Subcutaneous abdominal adipose tissue (tissue), 5 donors: ENCODE data around the gene PSMG4.

Experiments used
- H3K27ac ChIP-seq: one replicate; pipeline ENCODE4 v1.7.0; 2013; ENCODE audit warnings: low read depth, mild to moderate bottlenecking, inconsistent platforms, low read length, moderate library complexity
- H3K27me3 ChIP-seq, 5 donors: one replicate each; pipeline ENCODE4 v1.7.0; 2013; ENCODE audit warnings: low read length in 5 of 5, inconsistent platforms in 1 of 5; ENCODE audit not compliant: control insufficient read depth in 5 of 5, insufficient read depth in 4 of 5
- H3K36me3 ChIP-seq, 5 donors: one replicate each; pipeline ENCODE4 v1.7.0; 2013; ENCODE audit warnings: low read length in 5 of 5; ENCODE audit not compliant: control insufficient read depth in 5 of 5, insufficient read depth in 5 of 5
- H3K4me1 ChIP-seq, 5 donors: one replicate each; pipeline ENCODE4 v1.7.0; 2013; ENCODE audit warnings: low read length in 5 of 5, mild to moderate bottlenecking in 3 of 5, moderate library complexity in 1 of 5; ENCODE audit not compliant: control insufficient read depth in 5 of 5, insufficient read depth in 5 of 5
- H3K4me3 ChIP-seq, 5 donors: one replicate each; pipeline ENCODE4 v1.7.0; 2013; ENCODE audit warnings: low read length in 5 of 5, low read depth in 1 of 5
- H3K9ac ChIP-seq, 5 donors: one replicate each; pipeline ENCODE4 v1.7.0; 2013; ENCODE audit warnings: low read length in 5 of 5, mild to moderate bottlenecking in 4 of 5, moderate library complexity in 3 of 5
- H3K9me3 ChIP-seq, 5 donors: one replicate each; pipeline ENCODE4 v1.7.0; 2013; ENCODE audit warnings: low read length in 5 of 5; ENCODE audit not compliant: control insufficient read depth in 5 of 5
- donor health status: healthy.
- donor health status: healthy.
- donor health status: healthy.
- donor health status: healthy.
- donor health status: healthy.

The PSMG4 gene

DNA sequence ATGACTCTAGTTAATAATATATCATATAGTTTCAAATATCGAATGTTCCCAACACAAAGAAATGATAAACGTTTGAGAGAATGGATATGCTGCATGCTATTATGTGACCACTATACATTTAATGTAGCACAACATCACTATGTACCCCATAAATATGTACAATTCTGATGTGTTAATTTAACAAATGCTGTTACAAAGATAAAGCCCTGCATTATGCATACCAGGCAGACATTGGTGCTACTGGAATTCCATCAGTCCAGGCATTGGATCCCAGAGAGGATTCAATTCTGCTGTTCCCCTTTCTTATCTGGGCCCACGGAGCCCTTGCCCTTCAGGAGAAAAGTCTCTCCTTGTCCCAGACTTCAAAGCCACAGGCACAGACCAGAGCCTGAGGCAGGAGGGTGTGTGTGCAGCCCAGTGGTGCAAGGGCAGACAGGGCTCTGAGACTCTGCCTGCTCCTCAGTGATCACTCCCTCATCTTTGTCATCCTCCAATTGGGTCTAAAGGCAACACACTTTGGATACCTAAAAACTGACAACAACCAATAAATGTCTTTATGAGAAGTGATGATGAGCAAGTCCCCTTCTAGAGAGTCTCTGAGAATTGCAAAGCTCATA, 45.2 kb downstream of the PSMG4 start:
- H3K36me3 ChIP-seq: peaks cover 4 to 22% (median 11%) of the 10 kb centered on the region in 5 donors
- H3K27ac ChIP-seq: no peak overlapping the region
- no peak overlapping the region for H3K4me3 ChIP-seq
- no peaks in the 10 kb centered on the region for H3K4me1 ChIP-seq
- H3K9me3 ChIP-seq: no peaks in the 10 kb centered on the region
- H3K27me3 ChIP-seq: no peaks in the 10 kb centered on the region
- H3K9ac ChIP-seq: no peak overlapping the region

GRCh38 chr6:3304500-3305215, 45.9 kb downstream of the PSMG4 start:
- H3K4me3 ChIP-seq: no peak overlapping the region

GRCh38 chr6:3305216-3305565, 46.4 kb downstream of the PSMG4 start:
- H3K4me1 ChIP-seq: no peaks in the 10 kb centered on the region
- no peak overlapping the region for H3K9ac ChIP-seq
- no peak overlapping the region for H3K4me3 ChIP-seq
- H3K9me3 ChIP-seq: no peaks in the 10 kb centered on the region
- no peak overlapping the region for H3K27ac ChIP-seq
- H3K27me3 ChIP-seq: no peaks in the 10 kb centered on the region
- H3K36me3 ChIP-seq: peaks cover 4 to 22% (median 11%) of the 10 kb centered on the region in 5 donors

More at GRCh38 chr6:3304500-3305215, 45.9 kb downstream of the PSMG4 start:
- Histone ChIP-seq H3K27me3 (no peaks in the 10 kb centered on the region), H3K36me3 (peaks cover 4 to 22% (median 11%) of the 10 kb centered on the region in 5 donors), H3K27ac (no peak overlapping the region), H3K4me1 (no peaks in the 10 kb centered on the region), H3K9me3 (no peaks in the 10 kb centered on the region), H3K9ac (no peak overlapping the region)

- Histone ChIP-seq H3K4me3 (no peak overlapping the region), H3K9me3 (no peaks in the 10 kb centered on the region), H3K36me3 (peaks cover 4 to 22% (median 11%) of the 10 kb centered on the region in 5 donors), H3K4me1 (no peaks in the 10 kb centered on the region), H3K27ac (no peak overlapping the region), H3K27me3 (no peaks in the 10 kb centered on the region), H3K9ac (no peak overlapping the region)
Observed at GRCh38 chr6:3305831-3306230, 47.1 kb downstream of the PSMG4 start.

- Histone ChIP-seq H3K9me3 (no peaks in the 10 kb centered on the region), H3K9ac (no peak overlapping the region), H3K27ac (no peak overlapping the region), H3K27me3 (no peaks in the 10 kb centered on the region), H3K4me1 (no peaks in the 10 kb centered on the region), H3K4me3 (no peak overlapping the region), H3K36me3 (peaks cover 4 to 22% (median 11%) of the 10 kb centered on the region in 5 donors)
Observed at GRCh38 chr6:3306848-3307247, 48.1 kb downstream of the PSMG4 start.

- no peaks in the 10 kb centered on the region for H3K9me3 ChIP-seq
- peaks cover 4 to 22% (median 11%) of the 10 kb centered on the region in 5 donors for H3K36me3 ChIP-seq
- peaks cover 0 to 2% (median 0%) of the 10 kb centered on the region in 5 donors for H3K4me1 ChIP-seq
- no peaks in the 10 kb centered on the region for H3K27me3 ChIP-seq
- no peak overlapping the region for H3K4me3 ChIP-seq
- H3K27ac ChIP-seq: no peak overlapping the region
- no peak overlapping the region for H3K9ac ChIP-seq
Observed at GRCh38 chr6:3307436-3307835, 48.7 kb downstream of the PSMG4 start.

- H3K36me3 ChIP-seq: peaks cover 3 to 25% (median 11%) of the 10 kb centered on the region in 5 donors
- H3K27me3 ChIP-seq: no peaks in the 10 kb centered on the region
- peaks cover 0 to 6% (median 0%) of the 10 kb centered on the region in 5 donors for H3K4me1 ChIP-seq
- H3K9me3 ChIP-seq: no peaks in the 10 kb centered on the region
- no peak overlapping the region for H3K4me3 ChIP-seq
- no peak overlapping the region for H3K9ac ChIP-seq
- H3K27ac ChIP-seq: no peak overlapping the region
Observed at GRCh38 chr6:3308106-3308505, 49.4 kb downstream of the PSMG4 start.

DNA sequence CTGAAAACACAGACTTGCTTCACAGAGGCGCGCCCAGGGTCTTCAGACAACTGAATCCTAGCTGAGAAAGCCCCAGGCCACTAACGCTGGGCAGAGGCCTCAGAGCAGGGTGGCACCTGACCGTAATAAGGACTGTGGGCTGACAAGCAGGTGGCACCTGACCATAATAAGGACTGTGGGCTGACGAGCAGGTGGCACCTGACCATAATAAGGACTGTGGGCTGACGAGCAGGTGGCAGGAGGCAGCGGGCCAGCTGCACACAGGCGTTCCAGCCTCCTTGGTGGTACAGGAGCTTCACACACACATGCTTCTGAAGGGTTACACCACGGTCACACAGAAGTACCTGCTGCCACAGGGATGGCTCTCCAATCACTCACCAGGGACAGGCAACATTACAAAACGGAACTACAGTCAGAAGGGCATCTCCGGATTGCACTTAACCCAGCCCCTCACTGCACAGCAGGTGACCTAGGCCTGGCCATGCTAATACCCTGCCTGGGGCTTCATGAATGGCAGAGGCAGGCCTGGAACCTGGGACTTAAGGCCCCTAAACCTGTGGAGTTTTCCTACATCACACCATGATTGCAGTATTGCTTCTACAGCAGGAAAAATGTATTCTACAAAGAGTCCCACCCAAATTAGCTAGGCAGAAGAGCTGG, 50.8 kb downstream of the PSMG4 start:
- no peaks in the 10 kb centered on the region for H3K27me3 ChIP-seq
- no peak overlapping the region for H3K4me3 ChIP-seq
- H3K9me3 ChIP-seq: no peaks in the 10 kb centered on the region
- H3K27ac ChIP-seq: no peak overlapping the region
- peaks cover 0 to 9% (median 0%) of the 10 kb centered on the region in 5 donors for H3K4me1 ChIP-seq
- H3K36me3 ChIP-seq: peaks cover 0 to 25% (median 11%) of the 10 kb centered on the region in 5 donors
- no peak overlapping the region for H3K9ac ChIP-seq

GRCh38 chr6:3310051-3310448, 51.3 kb downstream of the PSMG4 start:
- peaks cover 0 to 24% (median 11%) of the 10 kb centered on the region in 5 donors for H3K36me3 ChIP-seq
- H3K4me1 ChIP-seq: peaks cover 0 to 9% (median 0%) of the 10 kb centered on the region in 5 donors
- no peak overlapping the region for H3K4me3 ChIP-seq
- H3K9ac ChIP-seq: no peak overlapping the region
- H3K27ac ChIP-seq: no peak overlapping the region
- H3K9me3 ChIP-seq: no peaks in the 10 kb centered on the region
- no peaks in the 10 kb centered on the region for H3K27me3 ChIP-seq

DNA sequence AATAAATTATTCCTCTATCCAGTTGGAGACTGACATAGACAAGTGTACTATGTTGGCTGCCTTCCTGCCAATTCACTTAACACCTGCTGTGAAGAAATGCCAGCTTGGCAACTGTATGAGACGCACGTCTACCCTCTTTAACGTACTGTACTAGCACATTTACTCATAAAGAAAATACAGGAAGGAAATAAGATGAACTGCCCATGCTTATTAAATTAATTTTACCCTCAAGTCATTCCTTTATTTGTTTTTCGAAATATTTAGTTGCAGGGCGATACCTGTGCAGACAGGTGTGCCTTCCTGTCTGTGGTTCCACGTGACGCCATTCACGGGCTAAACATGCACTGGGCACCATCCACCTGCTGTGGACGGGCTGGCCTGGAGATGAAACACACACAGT, 52.0 kb downstream of the PSMG4 start:
- Histone ChIP-seq H3K9ac (no peak overlapping the region), H3K27ac (no peak overlapping the region), H3K4me3 (no peak overlapping the region), H3K27me3 (no peaks in the 10 kb centered on the region), H3K9me3 (no peaks in the 10 kb centered on the region), H3K36me3 (peaks cover 0 to 21% (median 11%) of the 10 kb centered on the region in 5 donors), H3K4me1 (peaks cover 0 to 9% (median 0%) of the 10 kb centered on the region in 5 donors)
